ENCODE data around the gene C11orf52. TPM values are rescaled to one million over a fixed set of nuclear protein-coding genes. Genes with fewer than 3 reads are reported as not detected.

C11orf52 gene
- total and polyA plus RNA-seq, 2 of the 8 experiments (the other 6 are each of a cell fraction or from before 2014, with no cell fraction given): 1.7 to 2.7 TPM

GRCh38 chr11:111918390-111919256 is at the start of gene C11orf52 (continued):
- TF ChIP-seq CBX5 (IDR thresholded peaks at IDR 0.05; ENCODE audit: low read depth, low read length) (no peak), RAD21 (IDR thresholded peaks at IDR 0.05 in 1 of 2, conservative IDR thresholded peaks at IDR 0.05 in 1 of 2; ENCODE audit: low read depth in 2 of 2, low read length in 2 of 2) (peak in 1 of 2 experiments; percentile 30; a peak in 1 of 4 replicates), HDAC2 (IDR thresholded peaks at IDR 0.05; ENCODE audit: borderline replicate concordance in 1 of 2, low read depth in 2 of 2, low read length in 2 of 2) (peak in 1 of 2 experiments; percentile 81; a peak in 1 of 4 replicates), CTBP2 (IDR thresholded peaks at IDR 0.05; ENCODE audit: borderline replicate concordance, insufficient read depth, insufficient read length, low read length) (peak; percentile 65), RXRA (IDR thresholded peaks at IDR 0.05; ENCODE audit: insufficient read depth, low read depth, low read length) (no peak), SIX5 (IDR thresholded peaks at IDR 0.05; ENCODE audit: low read depth, low read length) (peak; percentile 25; the same call in 1 of the 2 replicates), SIN3A (conservative IDR thresholded peaks at IDR 0.05 in 1 of 2, IDR thresholded peaks at IDR 0.05 in 1 of 2; ENCODE audit: low read depth in 1 of 2, low read length in 2 of 2) (peak; percentile 93 to 97; a peak in 3 of 4 replicates), BACH1 (IDR thresholded peaks at IDR 0.05; ENCODE audit: low read length) (no peak), SP1 (IDR thresholded peaks at IDR 0.05; ENCODE audit: low read depth, low read length) (peak; percentile 54; the same call in 1 of the 2 replicates), TAF1 (IDR thresholded peaks at IDR 0.05; ENCODE audit: low read depth, low read length) (no peak), EP300 (IDR thresholded peaks at IDR 0.05; ENCODE audit: borderline replicate concordance in 1 of 2, low read depth in 2 of 2, low read length in 2 of 2) (0 out of 3 replicates have a peak, but pooled peaks of 1 of the 2 experiments have one; percentile 29), ASH2L (IDR thresholded peaks at IDR 0.05; ENCODE audit: low read length) (peak; percentile 60), JUN (IDR thresholded peaks at IDR 0.05; ENCODE audit: low read depth, low read length) (no peak), SAP30 (IDR thresholded peaks at IDR 0.05; ENCODE audit: insufficient read depth, insufficient replicate concordance, low read length) (peak; percentile 35), NANOG (IDR thresholded peaks at IDR 0.05; ENCODE audit: insufficient read depth, low read depth, low read length, poor library complexity, severe bottlenecking) (peak; percentile 9), TCF12 (IDR thresholded peaks at IDR 0.05; ENCODE audit: low read depth, low read length) (peak; percentile 80)
